Colonic mucosa (tissue), 4 donors: ENCODE results near the gene NR3C1. TPM values are rescaled to one million over a fixed set of nuclear protein-coding genes. Genes with fewer than 3 reads are reported as not detected.
A peak's percentile ranks its signal among the peaks of the same experiment; 100 is the strongest.

Experiments
- DNase-seq: peaks from one replicate; pipeline ENCODE4 v3.0.0-alpha.2; 2020
- H3K27ac ChIP-seq: fragments of 200-600 bp; one replicate; pipeline ENCODE4 v1.8.0; 2021
- H3K27me3 ChIP-seq: fragments of 200-600 bp; one replicate; pipeline ENCODE4 v1.8.0; 2021
- H3K36me3 ChIP-seq: fragments of 200-600 bp; one replicate; pipeline ENCODE4 v1.8.0; 2021
- H3K4me1 ChIP-seq: fragments of 200-600 bp; one replicate; pipeline ENCODE4 v1.8.0; 2021; ENCODE audit warnings: mild to moderate bottlenecking
- H3K4me3 ChIP-seq: fragments of 200-600 bp; one replicate; pipeline ENCODE4 v1.8.0; 2021
- H3K9ac ChIP-seq, 2 donors: one replicate each; pipeline ENCODE4 v1.7.0; 2013; ENCODE audit warnings: control low read depth in 2 of 2, low read depth in 2 of 2, low read length in 2 of 2
- H3K9me3 ChIP-seq: fragments of 200-600 bp; one replicate; pipeline ENCODE4 v1.8.0; 2021
- intact Hi-C: fragments of 100-400 bp; cut with DNase I; formaldehyde crosslinking; loops from one replicate; pipeline ENCODE4 v1.14.1; 2022
- total RNA-seq, 2 donors: library from RNA; stranded (reverse); fragmentation: NEBNext Ultra II Directional in 1 of 2; extraction: Animal tissue kit (Norgen Biotek cat#: 25700) in 1 of 2; gene quantifications; one replicate each; pipeline ENCODE4 v1.2.1, GENCODE V29; 2021
- TF ChIP-seq, protein P1 (sequence below): fragments of 200-600 bp; IDR thresholded peaks from one replicate; pipeline ENCODE4 v1.8.0; 2022; ENCODE audit warnings: antibody characterized with exemption, mild to moderate bottlenecking
- donor health status: healthy.
- donor health status: DM: no; HTN: no; CAD: no.
- donor health status: DM: no; HTN: no; CAD: no.

NR3C1 gene
- total RNA-seq, 2 donors from 2014 or later = 13.0 to 23.5 TPM

DNA sequence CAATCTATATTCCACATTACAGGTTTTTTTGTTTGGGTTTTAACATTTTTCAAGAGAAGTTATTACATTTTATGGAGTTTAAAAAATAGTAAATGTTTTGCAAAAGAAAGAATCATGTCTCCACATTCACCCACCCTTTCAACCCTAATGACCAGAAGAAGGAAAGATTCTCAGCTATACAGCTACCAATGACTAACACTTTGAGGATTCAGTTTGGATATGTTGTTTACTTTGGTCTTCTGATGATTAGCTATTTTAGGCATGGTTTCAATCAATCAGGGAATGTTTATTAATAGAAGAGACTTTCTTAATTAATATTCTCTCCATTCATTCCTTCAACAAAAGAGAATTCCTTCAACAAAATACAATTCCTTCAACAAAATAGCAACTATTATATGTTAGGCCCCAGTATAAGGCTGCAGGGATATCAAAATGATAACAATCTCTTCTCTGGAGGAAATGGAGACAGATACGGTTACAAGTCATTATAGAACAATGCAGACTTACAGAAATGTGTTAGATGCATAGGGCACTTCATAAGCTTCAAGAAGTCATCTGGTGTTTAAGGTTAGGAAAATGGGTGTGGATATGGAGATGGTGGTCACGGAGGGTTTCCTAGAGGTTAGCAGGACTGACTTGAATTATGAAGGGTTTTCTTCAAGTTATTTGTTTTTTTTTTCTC, 9.3 kb upstream of the NR3C1 start:
- TF ChIP-seq, protein P1, sequence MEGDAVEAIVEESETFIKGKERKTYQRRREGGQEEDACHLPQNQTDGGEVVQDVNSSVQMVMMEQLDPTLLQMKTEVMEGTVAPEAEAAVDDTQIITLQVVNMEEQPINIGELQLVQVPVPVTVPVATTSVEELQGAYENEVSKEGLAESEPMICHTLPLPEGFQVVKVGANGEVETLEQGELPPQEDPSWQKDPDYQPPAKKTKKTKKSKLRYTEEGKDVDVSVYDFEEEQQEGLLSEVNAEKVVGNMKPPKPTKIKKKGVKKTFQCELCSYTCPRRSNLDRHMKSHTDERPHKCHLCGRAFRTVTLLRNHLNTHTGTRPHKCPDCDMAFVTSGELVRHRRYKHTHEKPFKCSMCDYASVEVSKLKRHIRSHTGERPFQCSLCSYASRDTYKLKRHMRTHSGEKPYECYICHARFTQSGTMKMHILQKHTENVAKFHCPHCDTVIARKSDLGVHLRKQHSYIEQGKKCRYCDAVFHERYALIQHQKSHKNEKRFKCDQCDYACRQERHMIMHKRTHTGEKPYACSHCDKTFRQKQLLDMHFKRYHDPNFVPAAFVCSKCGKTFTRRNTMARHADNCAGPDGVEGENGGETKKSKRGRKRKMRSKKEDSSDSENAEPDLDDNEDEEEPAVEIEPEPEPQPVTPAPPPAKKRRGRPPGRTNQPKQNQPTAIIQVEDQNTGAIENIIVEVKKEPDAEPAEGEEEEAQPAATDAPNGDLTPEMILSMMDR = no peak
- Histone ChIP-seq H3K27ac (no peak overlapping the region), H3K9ac (no peak overlapping the region), H3K9me3 (no peaks in the 10 kb centered on the region), H3K36me3 (no peaks in the 10 kb centered on the region), H3K27me3 (no peaks in the 10 kb centered on the region), H3K4me3 (no peak overlapping the region), H3K4me1 (no peaks in the 10 kb centered on the region)
- intact Hi-C loops = no loop called here
- DNase-seq = no peak

DNA sequence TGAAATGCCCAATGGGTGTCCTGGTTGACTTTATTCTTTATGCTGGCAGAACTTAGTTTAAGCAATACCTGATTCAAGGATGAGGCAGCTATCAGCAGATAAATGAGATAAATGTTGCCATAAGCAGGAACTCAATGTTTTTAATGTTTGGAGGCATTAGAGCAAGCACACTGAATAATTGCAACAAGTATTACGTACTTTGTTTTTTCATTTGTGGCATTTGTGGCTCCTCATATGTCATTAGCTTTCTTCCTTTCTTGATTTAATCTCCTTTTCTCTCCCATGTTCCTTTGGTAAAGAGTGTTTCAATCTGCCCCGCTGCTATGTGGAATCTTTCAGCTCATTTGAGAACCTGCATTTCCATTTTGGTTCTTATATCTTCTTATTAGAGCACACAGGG, 6.4 kb upstream of the NR3C1 start:
- Histone ChIP-seq H3K9ac (no peak overlapping the region), H3K9me3 (no peaks in the 10 kb centered on the region), H3K4me3 (no peak overlapping the region), H3K36me3 (no peaks in the 10 kb centered on the region), H3K4me1 (no peaks in the 10 kb centered on the region), H3K27me3 (no peaks in the 10 kb centered on the region), H3K27ac (no peak overlapping the region)
- TF ChIP-seq, protein P1 = no peak
- intact Hi-C loops = loop anchor here (10.0 kb wide), 2 partner anchors 395 to 415 kb away; no protein-coding TSS in a partner anchor
- no peak for DNase-seq

DNA sequence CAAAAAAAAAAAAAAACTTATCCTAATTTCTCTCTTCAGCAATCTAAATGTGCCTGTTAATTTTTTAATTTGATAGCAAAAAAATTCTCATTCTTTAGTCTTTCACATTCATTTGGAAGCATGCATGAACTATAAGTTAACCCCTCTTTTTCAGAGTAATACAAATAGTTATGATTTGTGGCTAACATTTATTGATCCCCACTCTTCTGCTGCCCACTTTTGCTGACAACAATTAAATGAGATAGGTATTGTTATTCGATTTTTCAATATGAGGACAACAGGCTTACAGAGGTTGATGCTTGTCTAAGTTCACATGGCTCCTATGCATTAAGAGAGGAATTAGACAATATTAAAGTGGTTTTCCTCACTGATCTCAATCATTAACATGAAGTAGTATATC, 2.9 kb upstream of the NR3C1 start:
- TF ChIP-seq, protein P1 = no peak
- no peaks in the 10 kb centered on the region for H3K27me3 ChIP-seq
- H3K27ac ChIP-seq = no peak overlapping the region
- no peaks in the 10 kb centered on the region for H3K4me1 ChIP-seq
- no peaks in the 10 kb centered on the region for H3K36me3 ChIP-seq
- intact Hi-C loops = loop anchor here (10.0 kb wide), 2 partner anchors 392 to 418 kb away; no protein-coding TSS in a partner anchor
- DNase-seq = no peak
- no peaks in the 10 kb centered on the region for H3K9me3 ChIP-seq
- no peak overlapping the region for H3K9ac ChIP-seq
- H3K4me3 ChIP-seq = no peak overlapping the region

DNA sequence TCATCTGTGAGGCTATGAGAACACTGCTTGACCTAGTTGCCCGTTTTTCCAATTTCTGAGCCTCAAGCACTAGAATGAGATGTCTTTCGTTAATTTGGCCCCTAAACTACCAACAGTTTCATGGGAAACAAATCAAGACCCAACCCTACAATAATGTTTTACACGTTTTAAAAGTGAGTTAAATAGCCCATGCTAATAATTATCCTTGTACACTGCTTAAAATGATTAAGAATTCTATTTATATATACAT, 2.3 kb upstream of the NR3C1 start:
- intact Hi-C loops = loop anchor here (10.0 kb wide), 2 partner anchors 391 to 419 kb away; no protein-coding TSS in a partner anchor
- Histone ChIP-seq H3K4me3 (peak overlapping the region; percentile 58), H3K9ac (peak overlapping the region in 1 of 2 donors; percentile 91), H3K9me3 (no peaks in the 10 kb centered on the region), H3K27ac (peak overlapping the region; percentile 98), H3K4me1 (no peaks in the 10 kb centered on the region), H3K27me3 (no peaks in the 10 kb centered on the region), H3K36me3 (no peaks in the 10 kb centered on the region)
- TF ChIP-seq, protein P1 = no peak
- no peak for DNase-seq

DNA sequence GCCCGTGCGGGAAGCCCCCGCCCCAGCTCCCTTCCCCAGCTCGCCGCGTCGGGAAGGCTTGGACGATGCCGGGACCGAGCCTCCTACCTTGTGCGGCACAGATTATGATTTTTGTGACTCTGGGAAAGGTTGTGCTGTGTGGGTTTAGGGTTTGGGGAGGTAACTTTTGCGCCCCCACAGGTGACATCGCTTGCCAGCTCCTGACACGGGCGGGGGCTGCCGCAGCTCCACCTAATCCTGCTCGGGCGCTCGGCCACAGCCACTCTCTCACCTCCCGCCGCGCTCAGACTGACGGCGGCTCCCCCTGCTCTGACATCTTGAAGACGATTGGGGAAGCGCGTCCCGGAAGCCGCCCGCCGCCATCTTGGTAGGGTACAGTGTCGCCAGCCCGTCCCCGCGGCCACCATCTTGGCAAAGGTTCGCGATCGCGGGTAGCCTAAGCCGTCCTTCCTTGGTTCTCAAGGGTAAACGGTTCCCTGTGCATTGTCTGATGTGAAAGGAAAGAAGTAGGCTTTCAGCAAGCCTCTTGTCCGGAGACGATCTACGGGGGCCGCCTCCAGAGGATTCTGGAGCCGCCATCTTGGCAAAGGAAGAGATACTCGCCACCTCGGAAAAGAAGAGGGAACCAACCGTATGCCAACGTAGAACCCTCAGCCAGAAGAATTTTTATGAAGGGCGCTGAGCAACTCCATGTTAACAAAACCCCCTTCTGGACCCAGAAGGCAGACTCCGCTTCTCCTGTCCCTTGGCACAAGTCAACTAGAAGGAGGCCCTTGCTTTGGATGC, 1.8 kb upstream of the NR3C1 start:
- Histone ChIP-seq H3K36me3 (no peaks in the 10 kb centered on the region), H3K9ac (peak overlapping the region; percentile 84 to 91), H3K4me1 (no peaks in the 10 kb centered on the region), H3K9me3 (no peaks in the 10 kb centered on the region), H3K27ac (peak overlapping the region; percentile 98), H3K4me3 (peak overlapping the region; percentile 58), H3K27me3 (no peaks in the 10 kb centered on the region)
- intact Hi-C loops = loop anchor here (10.0 kb wide), 2 partner anchors 390 to 420 kb away; no protein-coding TSS in a partner anchor
- DNase-seq = peak; percentile 83
- TF ChIP-seq, protein P1 = no peak
